Naive thymus-derived CD4-positive, alpha-beta T cell (primary cell): ENCODE data around the gene ADORA2A. TPM values are rescaled to one million over a fixed set of nuclear protein-coding genes. Genes with fewer than 3 reads are reported as not detected.

Experiments used
- ATAC-seq: fragments of 150-1000 bp; cut with Tn5 transposase; 2 replicates; pipeline ENCODE4 v1.10.0; 2021; ENCODE audit warnings: mild to moderate bottlenecking, moderate library complexity
- CTCF ChIA-PET: fragments of 350-600 bp; sonication (Branson Sonifier 250); formaldehyde crosslinking; loops from one replicate; lab custom pipeline; 2021; ENCODE audit warnings: antibody characterized with exemption; lab: Charles Lee
- POLR2A ChIA-PET: fragments of 350-600 bp; sonication (Branson Sonifier 250); formaldehyde crosslinking; loops from one replicate; lab custom pipeline; 2021; ENCODE audit warnings: antibody characterized with exemption, inconsistent platforms; lab: Charles Lee
- DNase-seq, 9 donors: peaks; one replicate each; pipeline versions ENCODE4 v3.0.0 to v3.0.0-alpha.2; 2020 to 2022; ENCODE audit warnings: mixed read lengths in 1 of 9
- H3K27ac ChIP-seq: one replicate; pipeline ENCODE4 v1.7.0; 2013; ENCODE audit warnings: mild to moderate bottlenecking, low read depth, low read length, moderate library complexity
- H3K27me3 ChIP-seq, 2 donors: one replicate each; pipeline ENCODE4 v1.7.0; 2013; ENCODE audit warnings: low read length in 2 of 2, mild to moderate bottlenecking in 2 of 2, moderate library complexity in 2 of 2; ENCODE audit not compliant: control insufficient read depth in 2 of 2, insufficient read depth in 2 of 2
- H3K36me3 ChIP-seq, 3 experiments: 1 replicate in 2 of 3; 2 replicates in 1 of 3; pipeline ENCODE4 v1.7.0; 2013; ENCODE audit warnings: low read length in 3 of 3, mild to moderate bottlenecking in 3 of 3, moderate library complexity in 1 of 3; ENCODE audit not compliant: insufficient read depth in 3 of 3, control insufficient read depth in 2 of 3
- H3K4me1 ChIP-seq, 2 donors: one replicate each; pipeline ENCODE4 v1.7.0; 2013; ENCODE audit warnings: low read length in 2 of 2, mild to moderate bottlenecking in 2 of 2, moderate library complexity in 1 of 2; ENCODE audit not compliant: control insufficient read depth in 2 of 2, insufficient read depth in 2 of 2
- H3K4me3 ChIP-seq: 2 replicates; pipeline ENCODE4 v1.7.0; 2013; ENCODE audit warnings: mild to moderate bottlenecking, low read length
- H3K9me3 ChIP-seq, 3 experiments: 1 replicate in 2 of 3; 2 replicates in 1 of 3; pipeline ENCODE4 v1.7.0; 2013; ENCODE audit warnings: low read length in 3 of 3; ENCODE audit not compliant: control insufficient read depth in 2 of 3
- H3K27ac Mint-ChIP-seq, 9 donors: one replicate each; pipeline ENCODE4 v1.8.0; 2020 to 2022; ENCODE audit warnings: mixed read lengths in 9 of 9, mild to moderate bottlenecking in 8 of 9, moderate library complexity in 5 of 9, inconsistent platforms in 2 of 9
- H3K27me3 Mint-ChIP-seq, 5 donors: one replicate each; pipeline ENCODE4 v1.8.0; 2021 to 2022; ENCODE audit warnings: mixed read lengths in 5 of 5, mild to moderate bottlenecking in 1 of 5
- H3K36me3 Mint-ChIP-seq, 5 donors: one replicate each; pipeline ENCODE4 v1.8.0; 2020 to 2022; ENCODE audit warnings: mixed read lengths in 5 of 5, mild to moderate bottlenecking in 3 of 5, inconsistent platforms in 1 of 5
- H3K4me1 Mint-ChIP-seq, 7 donors: one replicate each; pipeline ENCODE4 v1.8.0; 2020 to 2022; ENCODE audit warnings: mixed read lengths in 7 of 7, mild to moderate bottlenecking in 3 of 7, inconsistent platforms in 1 of 7
- H3K4me3 Mint-ChIP-seq, 10 donors: one replicate each; pipeline ENCODE4 v1.8.0; 2020 to 2022; ENCODE audit warnings: mild to moderate bottlenecking in 10 of 10, mixed read lengths in 10 of 10, moderate library complexity in 6 of 10, inconsistent platforms in 2 of 10
- H3K9me3 Mint-ChIP-seq, 11 donors: one replicate each; pipeline ENCODE4 v1.8.0; 2020 to 2022; ENCODE audit warnings: mixed read lengths in 11 of 11, mild to moderate bottlenecking in 4 of 11, inconsistent platforms in 1 of 11, moderate library complexity in 1 of 11
- intact Hi-C, 2 donors: fragments of 100-400 bp; cut with micrococcal nuclease; formaldehyde crosslinking; loops; one replicate each; pipeline ENCODE4 v1.15.1; 2023
- polyA plus RNA-seq, 2 donors: library from polyadenylated mRNA; unstranded; fragments of 300-500 nt; fragmentation: Illumina TruSeq; gene quantifications; one replicate each; pipeline ENCODE4 v1.2.3, GENCODE V29; 2021
- total RNA-seq, 6 experiments: library from RNA in 5 of 6; stranded (reverse) in 5 of 6; gene quantifications; 1 replicate in 5 of 6; 2 replicates in 1 of 6; pipeline ENCODE4 v1.2.3 and lab custom pipeline; 2021 to 2026

The ADORA2A gene
- total and polyA plus RNA-seq, 7 experiments from 2014 or later = 22.5 to 127 (median 41.6) TPM

GRCh38 chr22:24433001-24433827 is 5.8 kb downstream of the ADORA2A start:
- H3K9me3 Mint-ChIP-seq = peaks cover 0 to 2% (median 0%) of the 10 kb centered on the region in 11 donors
- no peaks in the 10 kb centered on the region for H3K27me3 Mint-ChIP-seq
- Histone ChIP-seq H3K4me3 (peak overlapping the region; percentile 7), H3K36me3 (peaks cover 0 to 55% (median 20%) of the 10 kb centered on the region in 3 experiments), H3K27ac (peak overlapping the region; percentile 97), H3K4me1 (peaks cover 91 to 92% of the 10 kb centered on the region in 2 donors), H3K27me3 (no peaks in the 10 kb centered on the region), H3K9me3 (no peaks in the 10 kb centered on the region)
- ATAC-seq = no peak
- peaks cover 0 to 12% (median 5%) of the 10 kb centered on the region in 5 donors for H3K36me3 Mint-ChIP-seq
- H3K4me1 Mint-ChIP-seq = peaks cover 53 to 98% (median 86%) of the 10 kb centered on the region in 7 donors
- ChIA-PET POLR2A (interaction anchor here (1.5 kb wide), 1 partner anchor 9 kb away, joined by 8 read pairs; no protein-coding TSS in a partner anchor), CTCF (no interaction called here)
- H3K27ac Mint-ChIP-seq = peak overlapping the region in 8 of 9 donors; percentile 85 to 98 (median 94)
- no peak for DNase-seq
- peak overlapping the region in 8 of 10 donors; percentile 13 to 96 (median 77) for H3K4me3 Mint-ChIP-seq
- intact Hi-C loops = loop anchor here in 1 of 2 donors (10.0 kb wide), 1 partner anchor 58 kb away; no protein-coding TSS in a partner anchor

GRCh38 chr22:24433828-24434470 is 6.5 kb downstream of the ADORA2A start:
- Histone ChIP-seq H3K36me3 (peaks cover 0 to 55% (median 20%) of the 10 kb centered on the region in 3 experiments), H3K4me3 (peak overlapping the region; percentile 7), H3K27me3 (no peaks in the 10 kb centered on the region), H3K4me1 (peaks cover 87 to 88% of the 10 kb centered on the region in 2 donors), H3K9me3 (no peaks in the 10 kb centered on the region), H3K27ac (peak overlapping the region; percentile 97)
- Mint-ChIP-seq H3K9me3 (peaks cover 0 to 2% (median 0%) of the 10 kb centered on the region in 11 donors), H3K36me3 (peaks cover 0 to 13% (median 5%) of the 10 kb centered on the region in 5 donors), H3K4me1 (peaks cover 48 to 95% (median 86%) of the 10 kb centered on the region in 7 donors), H3K27ac (peak overlapping the region; percentile 85 to 97 (median 94)), H3K4me3 (peak overlapping the region; percentile 73 to 84 (median 78)), H3K27me3 (no peaks in the 10 kb centered on the region)
- DNase-seq (no peak), ATAC-seq (peak; percentile 75)
- POLR2A ChIA-PET = interaction anchor here (1.0 to 5.1 kb wide), 5 partner anchors 7 to 47 kb away, joined by 3 to 32 read pairs (median 5); partner anchors contain the start of gene ADORA2A
- CTCF ChIA-PET = interaction anchor here (1.5 to 2.5 kb wide), 2 partner anchors 8 to 11 kb away, joined by 5 to 15 read pairs; no protein-coding TSS in a partner anchor
- intact Hi-C loops = loop anchor here (1.0 to 10.0 kb wide), 4 partner anchors 8 to 121 kb away; partner anchors contain the start of genes GUCD1 (in 1 of the 2) and SNRPD3 (in 1 of the 2)

- H3K27me3 ChIP-seq = no peaks in the 10 kb centered on the region
- H3K27ac Mint-ChIP-seq = peak overlapping the region; percentile 75 to 97 (median 94)
Measured at GRCh38 chr22:24434471-24435322, 7.3 kb downstream of the ADORA2A start.

GRCh38 chr22:24435323-24435645 is 7.9 kb downstream of the ADORA2A start:
- ATAC-seq (no peak), DNase-seq (no peak)
- Mint-ChIP-seq H3K4me3 (peak overlapping the region in 9 of 10 donors; percentile 19 to 84 (median 75)), H3K36me3 (peaks cover 0 to 13% (median 7%) of the 10 kb centered on the region in 5 donors), H3K27me3 (no peaks in the 10 kb centered on the region), H3K27ac (peak overlapping the region; percentile 72 to 97 (median 92)), H3K9me3 (peaks cover 0 to 2% (median 0%) of the 10 kb centered on the region in 11 donors), H3K4me1 (peaks cover 36 to 93% (median 81%) of the 10 kb centered on the region in 7 donors)
- Histone ChIP-seq H3K4me1 (peaks cover 74 to 76% of the 10 kb centered on the region in 2 donors), H3K36me3 (peaks cover 0 to 67% (median 20%) of the 10 kb centered on the region in 3 experiments), H3K27me3 (no peaks in the 10 kb centered on the region), H3K27ac (peak overlapping the region; percentile 97), H3K4me3 (peak overlapping the region; percentile 24), H3K9me3 (no peaks in the 10 kb centered on the region)
- intact Hi-C loops = loop anchor here in 1 of 2 donors (1.0 to 10.0 kb wide), 2 partner anchors 8 to 60 kb away; partner anchors contain the start of gene ADORA2A
- ChIA-PET CTCF (interaction anchor here (0.5 to 2.5 kb wide), 4 partner anchors 9 to 91 kb away, joined by 3 to 15 read pairs (median 6); no protein-coding TSS in a partner anchor), POLR2A (interaction anchor here (0.7 to 5.1 kb wide), 6 partner anchors 9 to 120 kb away, joined by 3 to 32 read pairs (median 4); partner anchors contain the start of genes ADORA2A and GUCD1)

More at GRCh38 chr22:24434471-24435322, 7.3 kb downstream of the ADORA2A start:
- CTCF ChIA-PET = interaction anchor here (1.2 to 2.5 kb wide), 3 partner anchors 8 to 22 kb away, joined by 3 to 15 read pairs (median 5); no protein-coding TSS in a partner anchor
- intact Hi-C loops = loop anchor here (1.0 to 10.0 kb wide), 5 partner anchors 7 to 121 kb away; partner anchors contain the start of genes ADORA2A (in 1 of the 2), GUCD1 (in 1 of the 2) and SNRPD3 (in 1 of the 2)
- Histone ChIP-seq H3K27ac (peak overlapping the region; percentile 97), H3K9me3 (no peaks in the 10 kb centered on the region), H3K36me3 (peaks cover 0 to 61% (median 20%) of the 10 kb centered on the region in 3 experiments), H3K4me1 (peaks cover 79 to 82% of the 10 kb centered on the region in 2 donors), H3K4me3 (peak overlapping the region; percentile 24)
- Mint-ChIP-seq H3K36me3 (peaks cover 0 to 13% (median 5%) of the 10 kb centered on the region in 5 donors), H3K4me1 (peaks cover 41 to 94% (median 85%) of the 10 kb centered on the region in 7 donors), H3K27me3 (no peaks in the 10 kb centered on the region), H3K9me3 (peaks cover 0 to 2% (median 0%) of the 10 kb centered on the region in 11 donors), H3K4me3 (peak overlapping the region; percentile 73 to 84 (median 78))
- DNase-seq = peak in 8 of 9 donors; percentile 62 to 86 (median 72)
- POLR2A ChIA-PET = interaction anchor here (0.7 to 5.1 kb wide), 7 partner anchors 8 to 120 kb away, joined by 3 to 32 read pairs (median 5); partner anchors contain the start of genes ADORA2A and GUCD1
- ATAC-seq = peak; percentile 82

GRCh38 chr22:24435861-24436371 is 8.5 kb downstream of the ADORA2A start:
- peaks cover 0 to 17% (median 12%) of the 10 kb centered on the region in 5 donors for H3K36me3 Mint-ChIP-seq
- intact Hi-C loops = loop anchor here in 1 of 2 donors (1.0 to 10.0 kb wide), 2 partner anchors 9 to 61 kb away; partner anchors contain the start of gene ADORA2A

More at GRCh38 chr22:24435861-24436371, 8.5 kb downstream of the ADORA2A start:
- H3K27me3 ChIP-seq = no peaks in the 10 kb centered on the region
- DNase-seq (no peak), ATAC-seq (no peak)
- H3K9me3 ChIP-seq = no peaks in the 10 kb centered on the region
- Mint-ChIP-seq H3K4me1 (peaks cover 37 to 93% (median 83%) of the 10 kb centered on the region in 7 donors), H3K27ac (peak overlapping the region; percentile 72 to 97 (median 92)), H3K9me3 (peaks cover 0 to 2% (median 0%) of the 10 kb centered on the region in 11 donors), H3K27me3 (no peaks in the 10 kb centered on the region), H3K4me3 (peak overlapping the region in 2 of 10 donors; percentile 80 to 84)
- POLR2A ChIA-PET = interaction anchor here (0.7 to 5.1 kb wide), 4 partner anchors 9 to 119 kb away, joined by 3 to 32 read pairs (median 4); partner anchors contain the start of genes ADORA2A and GUCD1
- peaks cover 0 to 73% (median 26%) of the 10 kb centered on the region in 3 experiments for H3K36me3 ChIP-seq
- no peak overlapping the region for H3K4me3 ChIP-seq
- H3K4me1 ChIP-seq = peaks cover 67 to 70% of the 10 kb centered on the region in 2 donors
- CTCF ChIA-PET = interaction anchor here (0.5 to 2.5 kb wide), 4 partner anchors 10 to 92 kb away, joined by 3 to 15 read pairs (median 6); no protein-coding TSS in a partner anchor
- H3K27ac ChIP-seq = peak overlapping the region; percentile 97
